Measurements from ENCODE around the gene OPCML.

Gene OPCML

GRCh38 chr11:132539590-132540368 lies 992.5 kb downstream of the OPCML start:
- H3K9ac ChIP-seq (ENCODE audit: low read length) = no peak overlapping the region
- H3K9me3 ChIP-seq (ENCODE audit: control insufficient read depth, insufficient read depth, low read depth, low read length) = no peaks in the 10 kb centered on the region
- H3K36me3 ChIP-seq (ENCODE audit: control insufficient read depth, insufficient read depth, low read length) = no peaks in the 10 kb centered on the region

DNA sequence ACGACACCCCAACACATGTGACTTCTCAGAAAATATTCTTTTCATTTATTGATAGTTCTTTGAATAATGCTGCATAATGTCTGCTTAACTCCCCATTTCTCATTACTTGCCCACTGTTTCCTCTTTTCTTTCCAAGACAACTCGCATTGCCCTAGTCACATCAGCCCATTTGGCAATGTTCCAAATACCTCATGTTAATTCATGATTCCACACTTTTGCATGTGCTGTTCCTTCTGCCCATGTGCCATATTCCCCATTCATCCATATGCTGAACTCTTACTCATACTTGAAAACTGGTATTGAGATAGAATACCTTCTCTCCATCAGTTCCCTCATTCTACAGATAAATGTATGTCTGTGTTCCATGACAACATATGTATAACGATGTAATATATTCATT lies 993.7 kb downstream of the OPCML start:
- H3K36me3 ChIP-seq (ENCODE audit: control insufficient read depth, insufficient read depth, low read length) = no peaks in the 10 kb centered on the region
- H3K27me3 ChIP-seq (ENCODE audit: control insufficient read depth, insufficient read depth, low read length) = no peaks in the 10 kb centered on the region
- H3K9ac ChIP-seq (ENCODE audit: low read length) = no peak overlapping the region
- 0 out of 2 replicates have a peak, but pooled peaks cover 2% of the 10 kb centered on the region for H3K4me1 ChIP-seq (ENCODE audit: control insufficient read depth, insufficient read depth, low read length)
- no peak overlapping the region for H3K4me3 ChIP-seq (ENCODE audit: low read depth, low read length)
- no peaks in the 10 kb centered on the region for H3K9me3 ChIP-seq (ENCODE audit: control insufficient read depth, insufficient read depth, low read depth, low read length)
- no peak overlapping the region for H3K27ac ChIP-seq (ENCODE audit: low read depth, low read length)

More at GRCh38 chr11:132539590-132540368, 992.5 kb downstream of the OPCML start:
- Histone ChIP-seq H3K4me1 (ENCODE audit: control insufficient read depth, insufficient read depth, low read length) (0 out of 2 replicates have a peak, but pooled peaks cover 2% of the 10 kb centered on the region), H3K27ac (ENCODE audit: low read depth, low read length) (no peak overlapping the region), H3K27me3 (ENCODE audit: control insufficient read depth, insufficient read depth, low read length) (no peaks in the 10 kb centered on the region), H3K4me3 (ENCODE audit: low read depth, low read length) (no peak overlapping the region)

GRCh38 chr11:132535830-132536229 lies 996.5 kb downstream of the OPCML start:
- H3K36me3 ChIP-seq (ENCODE audit: control insufficient read depth, insufficient read depth, low read length) = no peaks in the 10 kb centered on the region
- no peak overlapping the region for H3K27ac ChIP-seq (ENCODE audit: low read depth, low read length)
- H3K9ac ChIP-seq (ENCODE audit: low read length) = no peak overlapping the region
- no peak overlapping the region for H3K4me3 ChIP-seq (ENCODE audit: low read depth, low read length)
- 0 out of 2 replicates have a peak, but pooled peaks cover 2% of the 10 kb centered on the region for H3K4me1 ChIP-seq (ENCODE audit: control insufficient read depth, insufficient read depth, low read length)
- H3K9me3 ChIP-seq (ENCODE audit: control insufficient read depth, insufficient read depth, low read depth, low read length) = no peaks in the 10 kb centered on the region
- H3K27me3 ChIP-seq (ENCODE audit: control insufficient read depth, insufficient read depth, low read length) = no peaks in the 10 kb centered on the region

DNA sequence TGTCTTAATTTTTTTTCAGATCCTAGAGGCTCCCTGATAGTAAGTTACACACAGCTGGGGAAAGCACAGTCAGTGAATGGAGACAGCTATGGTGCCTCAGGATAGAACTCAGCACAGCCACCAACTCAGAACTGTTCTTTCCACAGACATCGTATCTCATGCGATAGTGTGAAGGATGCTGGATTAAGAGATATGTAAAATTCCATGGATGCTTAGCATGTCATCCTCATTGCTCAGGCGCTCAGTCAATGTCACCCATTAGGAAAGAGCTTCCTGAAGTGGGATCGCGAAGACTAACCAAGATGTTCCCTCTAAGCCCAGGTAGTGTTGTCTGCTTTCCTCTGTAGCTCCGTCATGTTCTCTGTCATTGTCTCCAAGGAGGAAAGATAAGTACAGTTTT lies 1000.4 kb downstream of the OPCML start:
- Histone ChIP-seq H3K27ac (ENCODE audit: low read depth, low read length) (no peak overlapping the region), H3K9ac (ENCODE audit: low read length) (no peak overlapping the region), H3K4me1 (ENCODE audit: control insufficient read depth, insufficient read depth, low read length) (no peaks in the 10 kb centered on the region), H3K36me3 (ENCODE audit: control insufficient read depth, insufficient read depth, low read length) (no peaks in the 10 kb centered on the region), H3K9me3 (ENCODE audit: control insufficient read depth, insufficient read depth, low read depth, low read length) (no peaks in the 10 kb centered on the region), H3K4me3 (ENCODE audit: low read depth, low read length) (no peak overlapping the region), H3K27me3 (ENCODE audit: control insufficient read depth, insufficient read depth, low read length) (no peaks in the 10 kb centered on the region)

DNA sequence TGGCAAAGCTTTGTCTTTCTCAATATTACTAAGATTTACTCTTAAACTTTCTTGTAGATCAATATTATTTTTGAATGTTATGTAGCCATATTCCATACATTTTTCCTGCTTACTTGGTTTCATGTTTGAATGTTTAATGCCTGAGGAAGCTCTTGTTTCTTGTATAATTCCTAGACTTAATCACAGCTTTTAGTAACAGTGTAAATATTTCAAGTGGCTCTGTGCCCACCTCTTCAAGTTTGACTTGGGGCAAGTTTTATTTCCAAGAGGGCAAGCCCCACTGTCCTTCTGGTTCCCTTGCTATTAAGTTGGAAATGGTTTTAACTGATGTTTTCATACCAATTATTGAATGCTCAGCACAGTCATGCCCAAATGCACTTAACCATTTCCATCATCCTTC lies 1004.1 kb downstream of the OPCML start:
- H3K27ac ChIP-seq (ENCODE audit: low read depth, low read length) = no peak overlapping the region

DNA sequence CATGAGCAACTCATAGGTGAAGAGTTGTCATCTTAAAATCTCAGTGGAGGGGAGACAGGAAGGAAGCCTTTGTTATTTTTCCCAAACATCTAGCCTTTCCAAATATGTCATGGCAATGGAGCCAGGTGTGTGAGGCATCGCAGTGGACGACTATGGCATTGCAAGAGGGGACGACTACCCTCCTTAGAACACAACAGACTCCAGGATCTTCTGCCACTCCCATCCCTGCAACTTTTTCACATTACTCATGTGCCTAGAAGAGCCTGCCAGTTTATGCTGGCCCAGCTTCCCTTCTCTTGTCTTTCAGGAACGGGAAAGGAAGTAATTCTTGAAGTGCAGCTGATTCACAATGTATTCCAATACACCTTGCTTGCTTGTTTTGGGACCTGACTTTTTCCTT lies 1008.4 kb downstream of the OPCML start:
- Histone ChIP-seq H3K4me3 (ENCODE audit: low read depth, low read length) (no peak overlapping the region), H3K36me3 (ENCODE audit: control insufficient read depth, insufficient read depth, low read length) (no peaks in the 10 kb centered on the region), H3K9me3 (ENCODE audit: control insufficient read depth, insufficient read depth, low read depth, low read length) (no peaks in the 10 kb centered on the region), H3K27me3 (ENCODE audit: control insufficient read depth, insufficient read depth, low read length) (no peaks in the 10 kb centered on the region), H3K4me1 (ENCODE audit: control insufficient read depth, insufficient read depth, low read length) (no peaks in the 10 kb centered on the region), H3K27ac (ENCODE audit: low read depth, low read length) (no peak overlapping the region), H3K9ac (ENCODE audit: low read length) (no peak overlapping the region)

More for the DNA sequence above, 1004.1 kb downstream of the OPCML start:
- H3K9ac ChIP-seq (ENCODE audit: low read length) = no peak overlapping the region
- H3K9me3 ChIP-seq (ENCODE audit: control insufficient read depth, insufficient read depth, low read depth, low read length) = no peaks in the 10 kb centered on the region
- no peak overlapping the region for H3K4me3 ChIP-seq (ENCODE audit: low read depth, low read length)
- no peaks in the 10 kb centered on the region for H3K36me3 ChIP-seq (ENCODE audit: control insufficient read depth, insufficient read depth, low read length)
- no peaks in the 10 kb centered on the region for H3K27me3 ChIP-seq (ENCODE audit: control insufficient read depth, insufficient read depth, low read length)
- no peaks in the 10 kb centered on the region for H3K4me1 ChIP-seq (ENCODE audit: control insufficient read depth, insufficient read depth, low read length)

DNA sequence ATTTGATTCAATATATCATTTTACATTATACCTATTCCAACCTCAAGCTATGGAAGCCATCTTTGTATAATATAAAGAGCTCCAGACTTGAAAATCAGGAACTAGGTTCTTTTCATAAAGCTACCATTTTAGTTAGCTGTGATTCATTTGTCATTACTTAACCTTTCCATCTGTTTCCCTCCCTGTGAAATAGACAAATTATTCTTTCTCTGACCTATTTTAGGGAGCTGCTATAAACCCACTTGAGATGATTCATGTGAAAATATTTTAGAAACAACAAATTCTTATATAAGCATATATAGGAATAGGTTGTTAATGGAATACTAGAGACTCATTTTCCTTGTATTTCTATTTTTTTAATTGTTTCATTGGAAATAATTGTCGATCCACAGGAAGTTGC lies 1012.1 kb downstream of the OPCML start:
- Histone ChIP-seq H3K36me3 (ENCODE audit: control insufficient read depth, insufficient read depth, low read length) (no peaks in the 10 kb centered on the region), H3K27ac (ENCODE audit: low read depth, low read length) (no peak overlapping the region), H3K9ac (ENCODE audit: low read length) (no peak overlapping the region), H3K4me3 (ENCODE audit: low read depth, low read length) (no peak overlapping the region), H3K27me3 (ENCODE audit: control insufficient read depth, insufficient read depth, low read length) (no peaks in the 10 kb centered on the region), H3K4me1 (ENCODE audit: control insufficient read depth, insufficient read depth, low read length) (no peaks in the 10 kb centered on the region), H3K9me3 (ENCODE audit: control insufficient read depth, insufficient read depth, low read depth, low read length) (no peaks in the 10 kb centered on the region)

DNA sequence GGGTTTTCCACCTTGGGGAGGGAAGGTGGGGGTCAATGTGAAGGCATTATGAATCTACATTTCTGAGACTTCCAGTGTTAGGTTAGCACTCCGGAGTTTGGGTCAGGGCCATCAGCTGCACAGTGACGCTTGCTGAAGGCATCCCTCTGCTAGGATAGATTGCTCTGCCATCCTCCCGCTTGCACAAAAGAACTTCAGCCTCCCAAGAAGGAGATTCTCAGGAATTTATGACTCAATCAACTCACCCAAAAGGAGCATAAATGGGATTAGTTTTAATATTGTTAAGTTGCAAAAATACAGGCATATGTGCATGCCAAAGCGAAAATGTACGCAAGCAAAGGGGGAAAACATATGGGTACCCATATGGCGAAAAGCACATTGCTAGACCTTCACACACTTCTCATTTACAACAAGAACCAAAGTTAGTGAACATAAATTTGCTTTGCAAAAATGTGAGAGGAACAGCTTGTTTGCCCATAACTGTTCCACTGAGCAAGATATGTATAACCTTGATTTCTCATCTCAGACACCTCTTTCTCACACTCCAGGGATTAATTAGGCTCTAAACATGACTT lies 1013.0 kb downstream of the OPCML start:
- H3K9me3 ChIP-seq (ENCODE audit: control insufficient read depth, insufficient read depth, low read depth, low read length) = no peaks in the 10 kb centered on the region
- no peaks in the 10 kb centered on the region for H3K36me3 ChIP-seq (ENCODE audit: control insufficient read depth, insufficient read depth, low read length)
- H3K4me3 ChIP-seq (ENCODE audit: low read depth, low read length) = no peak overlapping the region
- H3K27ac ChIP-seq (ENCODE audit: low read depth, low read length) = no peak overlapping the region
- no peaks in the 10 kb centered on the region for H3K27me3 ChIP-seq (ENCODE audit: control insufficient read depth, insufficient read depth, low read length)
- H3K4me1 ChIP-seq (ENCODE audit: control insufficient read depth, insufficient read depth, low read length) = no peaks in the 10 kb centered on the region
- H3K9ac ChIP-seq (ENCODE audit: low read length) = no peak overlapping the region

DNA sequence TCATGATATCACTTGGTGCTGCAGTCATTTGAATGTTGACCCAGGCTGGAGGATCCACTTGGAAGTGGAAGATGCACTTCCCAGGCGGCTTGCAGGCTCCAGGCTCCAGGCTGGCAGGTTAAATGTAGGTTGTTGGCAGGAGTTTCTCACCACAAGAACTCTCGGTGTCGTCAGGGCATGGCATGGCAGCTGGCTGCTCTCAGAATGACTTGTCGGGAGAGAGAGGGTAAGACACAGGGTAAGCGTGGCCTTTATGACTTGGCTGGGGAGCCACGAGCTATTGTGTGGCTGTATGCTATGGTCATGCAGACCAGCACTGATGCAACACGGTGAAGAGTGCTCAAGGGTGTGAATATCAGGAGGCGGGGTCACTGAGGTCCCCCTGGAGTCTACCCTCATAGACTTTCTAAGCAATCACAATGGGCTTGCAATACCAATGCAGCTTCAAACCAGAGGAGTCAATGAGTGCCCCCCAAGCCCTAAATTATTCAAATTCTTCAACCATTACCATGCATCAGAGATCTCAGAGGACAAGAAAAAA lies 1027.7 kb downstream of the OPCML start:
- Histone ChIP-seq H3K9me3 (ENCODE audit: control insufficient read depth, insufficient read depth, low read depth, low read length) (peaks cover 11% of the 10 kb centered on the region), H3K4me1 (ENCODE audit: control insufficient read depth, insufficient read depth, low read length) (peaks cover 7% of the 10 kb centered on the region), H3K27ac (ENCODE audit: low read depth, low read length) (no peak overlapping the region), H3K9ac (ENCODE audit: low read length) (no peak overlapping the region), H3K4me3 (ENCODE audit: low read depth, low read length) (no peak overlapping the region), H3K27me3 (ENCODE audit: control insufficient read depth, insufficient read depth, low read length) (no peaks in the 10 kb centered on the region), H3K36me3 (ENCODE audit: control insufficient read depth, insufficient read depth, low read length) (no peaks in the 10 kb centered on the region)

DNA sequence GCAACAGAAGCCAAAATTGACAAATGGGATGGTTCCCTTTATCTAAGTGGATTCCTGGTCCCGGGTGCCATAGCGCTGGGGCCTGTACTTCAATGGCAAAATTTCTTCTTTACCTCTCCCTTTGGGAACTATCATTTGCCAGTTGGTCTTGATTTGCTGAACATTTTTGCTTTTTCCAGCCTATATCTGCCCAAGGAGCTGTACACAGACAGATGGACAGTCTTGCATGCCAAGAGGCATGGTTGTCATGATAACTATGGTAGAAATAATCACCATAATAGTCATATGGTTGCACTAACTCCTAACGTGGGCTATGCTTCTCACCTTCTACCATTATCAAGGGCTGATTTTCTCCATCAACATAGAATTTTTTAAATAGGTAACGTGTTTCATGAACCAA lies 1030.9 kb downstream of the OPCML start:
- H3K9ac ChIP-seq (ENCODE audit: low read length) = no peak overlapping the region

GRCh38 chr11:132499661-132500060 lies 1032.6 kb downstream of the OPCML start:
- Histone ChIP-seq H3K9me3 (ENCODE audit: control insufficient read depth, insufficient read depth, low read depth, low read length) (no peaks in the 10 kb centered on the region), H3K36me3 (ENCODE audit: control insufficient read depth, insufficient read depth, low read length) (no peaks in the 10 kb centered on the region)

More for the DNA sequence above, 1030.9 kb downstream of the OPCML start:
- Histone ChIP-seq H3K9me3 (ENCODE audit: control insufficient read depth, insufficient read depth, low read depth, low read length) (no peaks in the 10 kb centered on the region), H3K4me1 (ENCODE audit: control insufficient read depth, insufficient read depth, low read length) (peaks cover 7% of the 10 kb centered on the region), H3K4me3 (ENCODE audit: low read depth, low read length) (no peak overlapping the region), H3K36me3 (ENCODE audit: control insufficient read depth, insufficient read depth, low read length) (no peaks in the 10 kb centered on the region), H3K27me3 (ENCODE audit: control insufficient read depth, insufficient read depth, low read length) (no peaks in the 10 kb centered on the region), H3K27ac (ENCODE audit: low read depth, low read length) (no peak overlapping the region)

More at GRCh38 chr11:132499661-132500060, 1032.6 kb downstream of the OPCML start:
- no peak overlapping the region for H3K4me3 ChIP-seq (ENCODE audit: low read depth, low read length)
- H3K4me1 ChIP-seq (ENCODE audit: control insufficient read depth, insufficient read depth, low read length) = peaks cover 5% of the 10 kb centered on the region
- no peak overlapping the region for H3K27ac ChIP-seq (ENCODE audit: low read depth, low read length)
- no peak overlapping the region for H3K9ac ChIP-seq (ENCODE audit: low read length)
- H3K27me3 ChIP-seq (ENCODE audit: control insufficient read depth, insufficient read depth, low read length) = no peaks in the 10 kb centered on the region
